ENCODE measurements around the gene SUPT3H.

- TF ChIP-seq CTCF (conservative IDR thresholded peaks at IDR 0.05 in 1 of 2, IDR thresholded peaks at IDR 0.05 in 1 of 2; ENCODE audit: extremely low read depth in 1 of 2, insufficient read depth in 1 of 2, low read depth in 1 of 2, low read length in 2 of 2) (no peak), EZH2 (IDR thresholded peaks at IDR 0.05; ENCODE audit: borderline replicate concordance, low read length) (no peak)
These were observed 593.5 kb downstream of the SUPT3H start for GRCh38 chr6:44784195-44784594.

Data from mammary epithelial cell (primary cell).